ENCODE data around the gene C20orf204. TPM values are rescaled to one million over a fixed set of nuclear protein-coding genes. Genes with fewer than 3 reads are reported as not detected.
A peak's percentile ranks its signal among the peaks of the same experiment; 100 is the strongest.

Gene C20orf204
- total RNA-seq, 3 donors from 2014 or later (not counting 1 experiment from before 2014, with no cell fraction given): 4.3 to 5.5 (median 5.3) TPM

- Histone ChIP-seq H3K27ac (ENCODE audit: low read length) (no peak overlapping the region), H3K4me1 (ENCODE audit: control insufficient read depth, insufficient read depth, low read length) (peaks cover 40% of the 10 kb centered on the region), H3K9me3 (ENCODE audit: control insufficient read depth, insufficient read depth, low read length) (no peaks in the 10 kb centered on the region), H3K27me3 (ENCODE audit: control insufficient read depth, insufficient read depth, low read length) (no peaks in the 10 kb centered on the region), H3K4me3 (ENCODE audit: low read length) (no peak overlapping the region), H3K36me3 (ENCODE audit: control insufficient read depth, insufficient read depth, low read length) (peaks cover 43% of the 10 kb centered on the region)
- no peaks in the 10 kb centered on the region for H3K27me3 Mint-ChIP-seq (ENCODE audit: low read depth in 2 of 2)
- intact Hi-C loops (cut with micrococcal nuclease): no loop called here
- no peaks in the 10 kb centered on the region for H3K9me3 Mint-ChIP-seq
- no peak for DNase-seq
- 94% methylated on average over 8 of the region's 8 CpGs for WGBS (ENCODE audit: insufficient coverage)
- H3K4me3 Mint-ChIP-seq: no peak overlapping the region
- TF ChIP-seq, protein P1, sequence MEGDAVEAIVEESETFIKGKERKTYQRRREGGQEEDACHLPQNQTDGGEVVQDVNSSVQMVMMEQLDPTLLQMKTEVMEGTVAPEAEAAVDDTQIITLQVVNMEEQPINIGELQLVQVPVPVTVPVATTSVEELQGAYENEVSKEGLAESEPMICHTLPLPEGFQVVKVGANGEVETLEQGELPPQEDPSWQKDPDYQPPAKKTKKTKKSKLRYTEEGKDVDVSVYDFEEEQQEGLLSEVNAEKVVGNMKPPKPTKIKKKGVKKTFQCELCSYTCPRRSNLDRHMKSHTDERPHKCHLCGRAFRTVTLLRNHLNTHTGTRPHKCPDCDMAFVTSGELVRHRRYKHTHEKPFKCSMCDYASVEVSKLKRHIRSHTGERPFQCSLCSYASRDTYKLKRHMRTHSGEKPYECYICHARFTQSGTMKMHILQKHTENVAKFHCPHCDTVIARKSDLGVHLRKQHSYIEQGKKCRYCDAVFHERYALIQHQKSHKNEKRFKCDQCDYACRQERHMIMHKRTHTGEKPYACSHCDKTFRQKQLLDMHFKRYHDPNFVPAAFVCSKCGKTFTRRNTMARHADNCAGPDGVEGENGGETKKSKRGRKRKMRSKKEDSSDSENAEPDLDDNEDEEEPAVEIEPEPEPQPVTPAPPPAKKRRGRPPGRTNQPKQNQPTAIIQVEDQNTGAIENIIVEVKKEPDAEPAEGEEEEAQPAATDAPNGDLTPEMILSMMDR (IDR thresholded peaks at IDR 0.05): no peak
- H3K36me3 Mint-ChIP-seq: no peaks in the 10 kb centered on the region
- H3K4me1 Mint-ChIP-seq: peaks cover 11 to 39% of the 10 kb centered on the region in 2 donors
- H3K27ac Mint-ChIP-seq: no peak overlapping the region
- ATAC-seq: no peak
Measured at GRCh38 chr20:64074963-64075362, 39.0 kb downstream of the C20orf204 start.

DNA sequence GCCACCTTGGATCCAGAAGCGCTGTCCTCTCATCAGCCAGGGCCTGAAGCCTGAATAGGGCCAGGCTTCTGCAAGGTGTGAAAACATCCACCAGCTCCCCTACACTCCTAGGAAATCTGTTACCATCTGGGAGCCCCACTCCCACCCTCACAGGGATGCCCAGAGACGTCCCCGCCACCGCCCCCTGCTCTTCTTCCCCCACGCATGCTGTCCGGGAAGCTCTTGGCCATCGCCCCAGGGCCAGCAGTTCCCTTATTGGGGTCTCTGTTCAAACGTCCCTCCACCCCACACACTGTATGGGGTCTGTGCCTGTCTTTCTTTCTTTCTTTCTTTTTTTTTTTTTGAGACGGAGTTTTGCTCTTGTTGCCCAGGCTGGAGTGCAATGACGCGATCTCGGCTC, 39.6 kb downstream of the C20orf204 start:
- DNase-seq (no peak), ATAC-seq (no peak)
- WGBS (ENCODE audit: insufficient coverage): 93% methylated on average over 12 of the region's 12 CpGs
- Mint-ChIP-seq H3K27me3 (ENCODE audit: low read depth in 2 of 2) (no peaks in the 10 kb centered on the region), H3K4me1 (peaks cover 11 to 43% of the 10 kb centered on the region in 2 donors), H3K27ac (peak overlapping the region in 1 of 2 donors; percentile 7), H3K9me3 (no peaks in the 10 kb centered on the region), H3K36me3 (no peaks in the 10 kb centered on the region), H3K4me3 (no peak overlapping the region)
- Histone ChIP-seq H3K4me3 (ENCODE audit: low read length) (no peak overlapping the region), H3K4me1 (ENCODE audit: control insufficient read depth, insufficient read depth, low read length) (peaks cover 43% of the 10 kb centered on the region), H3K27me3 (ENCODE audit: control insufficient read depth, insufficient read depth, low read length) (no peaks in the 10 kb centered on the region), H3K9me3 (ENCODE audit: control insufficient read depth, insufficient read depth, low read length) (no peaks in the 10 kb centered on the region), H3K36me3 (ENCODE audit: control insufficient read depth, insufficient read depth, low read length) (peaks cover 43% of the 10 kb centered on the region), H3K27ac (ENCODE audit: low read length) (no peak overlapping the region)
- TF ChIP-seq, protein P1 (IDR thresholded peaks at IDR 0.05): no peak
- intact Hi-C loops (cut with micrococcal nuclease): no loop called here

GRCh38 chr20:64076061-64076997, 40.3 kb downstream of the C20orf204 start:
- H3K4me1 Mint-ChIP-seq: peaks cover 11 to 43% of the 10 kb centered on the region in 2 donors
- no peaks in the 10 kb centered on the region for H3K27me3 ChIP-seq (ENCODE audit: control insufficient read depth, insufficient read depth, low read length)
- DNase-seq (no peak), ATAC-seq (no peak)
- H3K27ac Mint-ChIP-seq: peak overlapping the region; percentile 41 to 92
- H3K4me3 ChIP-seq (ENCODE audit: low read length): peak overlapping the region; percentile 75
- peaks cover 48% of the 10 kb centered on the region for H3K4me1 ChIP-seq (ENCODE audit: control insufficient read depth, insufficient read depth, low read length)
- no peaks in the 10 kb centered on the region for H3K9me3 ChIP-seq (ENCODE audit: control insufficient read depth, insufficient read depth, low read length)
- no peaks in the 10 kb centered on the region for H3K9me3 Mint-ChIP-seq
- intact Hi-C loops (cut with micrococcal nuclease): no loop called here
- H3K36me3 Mint-ChIP-seq: no peaks in the 10 kb centered on the region
- 88% methylated on average over 19 of the region's 22 CpGs for WGBS (ENCODE audit: insufficient coverage)
- no peak overlapping the region for H3K4me3 Mint-ChIP-seq
- H3K36me3 ChIP-seq (ENCODE audit: control insufficient read depth, insufficient read depth, low read length): peaks cover 43% of the 10 kb centered on the region
- H3K27me3 Mint-ChIP-seq (ENCODE audit: low read depth in 2 of 2): no peaks in the 10 kb centered on the region
- H3K27ac ChIP-seq (ENCODE audit: low read length): peak overlapping the region; percentile 69
- TF ChIP-seq, protein P1 (IDR thresholded peaks at IDR 0.05): no peak
